Activated CD4-positive, alpha-beta T cell treated with anti-CD3 and anti-CD28 coated beads, Interleukin-2, Interleukin-6, amounts not matched to agents 100 ng/mL and 50 ng/mL, durations not matched to agents 16 hours and 8 hours (primary cell): ENCODE data around the gene EIF1AX.

Experiments used
- DNase-seq: peaks from one replicate; pipeline ENCODE4 v3.0.0-alpha.2; 2020

EIF1AX gene

GRCh38 chrX:20124964-20125363 is 16.7 kb downstream of the EIF1AX start:
- DNase-seq = no peak

- DNase-seq = no peak
Observed at GRCh38 chrX:20118065-20118824, 23.4 kb downstream of the EIF1AX start.

- DNase-seq = no peak
Observed at GRCh38 chrX:20116577-20117240, 24.9 kb downstream of the EIF1AX start, which contains the start of gene MAP7D2. MAP7D2 (minus strand) TSS chrX:20116907; CDS start chrX:20116879, 28 bp downstream.

GRCh38 chrX:20116087-20116576 is 25.5 kb downstream of the EIF1AX start:
- no peak for DNase-seq

- no peak for DNase-seq
Observed at GRCh38 chrX:20112022-20112774, 29.4 kb downstream of the EIF1AX start.

GRCh38 chrX:20111271-20111670 is 30.4 kb downstream of the EIF1AX start:
- DNase-seq = no peak

GRCh38 chrX:20101934-20102581 is 39.6 kb downstream of the EIF1AX start:
- no peak for DNase-seq

- no peak for DNase-seq
Observed at GRCh38 chrX:20091499-20091898, 50.1 kb downstream of the EIF1AX start.

- DNase-seq = no peak
Observed at GRCh38 chrX:20089845-20090244, 51.8 kb downstream of the EIF1AX start.

GRCh38 chrX:20080277-20080676 is 61.4 kb downstream of the EIF1AX start:
- DNase-seq = no peak
